HK-2 (cell line): ENCODE data around the gene RANBP1.
A peak's percentile ranks its signal among the peaks of the same experiment; 100 is the strongest.

Source experiments
- DNase-seq: peaks from one replicate; pipeline ENCODE4 v3.0.0-alpha.2; 2018; ENCODE audit not compliant: unreplicated experiment

The RANBP1 gene

GRCh38 chr22:20123366-20124082, 7.6 kb downstream of the RANBP1 start:
- no peak for DNase-seq

GRCh38 chr22:20124083-20124787, 8.3 kb downstream of the RANBP1 start:
- no peak for DNase-seq

DNA sequence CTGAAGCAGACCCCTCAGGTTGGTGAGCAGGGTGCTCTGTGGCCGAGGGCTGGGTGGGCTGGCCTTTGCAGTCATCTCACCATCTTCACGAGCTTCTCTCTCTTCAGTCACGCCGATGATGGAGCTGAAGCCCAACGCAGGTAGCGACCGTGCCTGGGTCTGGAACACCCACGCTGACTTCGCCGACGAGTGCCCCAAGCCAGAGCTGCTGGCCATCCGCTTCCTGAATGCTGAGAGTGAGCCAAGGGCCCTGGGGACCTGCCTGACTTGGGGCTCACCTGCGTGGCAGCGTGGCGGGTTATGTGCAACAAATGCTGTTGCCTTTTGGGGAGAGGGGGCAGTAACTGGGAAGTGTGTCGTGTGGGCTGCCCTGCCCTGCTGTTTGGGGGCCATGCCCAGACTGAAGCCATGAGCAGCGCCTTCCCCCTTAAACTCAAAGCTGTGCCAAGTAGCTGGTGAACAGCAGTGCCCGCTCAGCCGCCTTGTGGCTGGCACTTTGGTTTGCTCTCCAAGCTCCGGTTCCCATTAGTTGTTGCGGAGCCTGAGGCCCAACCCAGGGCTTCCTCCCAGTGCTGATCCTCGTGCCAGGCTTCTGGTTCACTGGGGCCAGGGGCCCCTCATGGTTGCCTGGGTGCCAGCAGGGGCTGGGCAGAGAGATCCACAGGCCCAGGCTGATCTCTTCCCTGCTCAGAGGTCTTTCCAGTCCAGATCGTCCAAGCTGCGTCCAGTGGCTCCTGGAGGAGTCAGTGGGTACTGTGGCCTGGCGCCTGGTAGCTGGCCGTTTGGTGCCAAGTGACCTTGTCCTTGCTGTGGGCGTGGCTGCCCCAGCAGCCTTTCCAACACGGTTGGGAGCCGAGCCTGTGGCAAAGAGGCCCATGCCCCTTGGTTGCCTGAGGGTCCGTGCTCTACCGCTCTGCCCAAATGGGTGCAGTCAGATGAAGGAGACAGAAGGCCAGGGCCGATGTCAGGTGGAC, 9.6 kb downstream of the RANBP1 start:
- no peak for DNase-seq

DNA sequence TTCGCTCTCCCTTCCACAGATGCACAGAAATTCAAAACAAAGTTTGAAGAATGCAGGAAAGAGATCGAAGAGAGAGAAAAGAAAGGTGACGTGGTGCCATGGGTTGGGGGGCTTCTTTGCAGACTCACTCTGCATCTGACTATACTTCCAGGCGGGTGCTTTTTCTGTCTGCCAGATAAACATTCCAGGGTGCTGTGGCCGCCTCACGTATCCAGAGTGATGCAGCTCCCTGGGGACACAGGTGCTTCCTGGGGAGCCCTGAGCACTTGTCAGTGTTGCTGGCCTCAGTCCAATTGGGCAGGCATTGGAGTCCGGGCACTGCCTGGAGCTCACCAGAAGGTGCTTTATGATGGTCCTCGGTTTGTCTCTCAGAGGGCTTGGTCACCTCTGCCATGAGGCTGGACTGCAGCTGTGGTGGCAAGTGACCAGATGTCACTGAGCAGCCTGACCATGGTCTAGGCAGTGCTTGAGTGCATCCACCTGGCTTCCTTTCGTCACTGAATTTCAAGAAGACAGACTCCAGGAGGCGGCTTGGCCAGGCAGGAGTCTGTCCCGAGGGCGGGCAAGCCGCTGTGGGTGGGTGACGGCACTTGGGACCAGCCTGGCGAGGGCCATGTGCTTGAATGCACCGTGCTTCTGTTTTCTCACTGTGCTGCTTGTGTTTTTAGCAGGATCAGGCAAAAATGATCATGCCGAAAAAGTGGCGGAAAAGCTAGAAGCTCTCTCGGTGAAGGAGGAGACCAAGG, 10.6 kb downstream of the RANBP1 start:
- no peak for DNase-seq

- DNase-seq = no peak
Measured at GRCh38 chr22:20127318-20127868, 11.5 kb downstream of the RANBP1 start.

GRCh38 chr22:20127869-20128618, 12.1 kb downstream of the RANBP1 start:
- no peak for DNase-seq

- DNase-seq = no peak
Measured at GRCh38 chr22:20128619-20128901, 12.7 kb downstream of the RANBP1 start.

- DNase-seq = no peak
Measured at GRCh38 chr22:20128902-20129746, 13.2 kb downstream of the RANBP1 start.

GRCh38 chr22:20129747-20130014, 13.8 kb downstream of the RANBP1 start:
- no peak for DNase-seq

DNA sequence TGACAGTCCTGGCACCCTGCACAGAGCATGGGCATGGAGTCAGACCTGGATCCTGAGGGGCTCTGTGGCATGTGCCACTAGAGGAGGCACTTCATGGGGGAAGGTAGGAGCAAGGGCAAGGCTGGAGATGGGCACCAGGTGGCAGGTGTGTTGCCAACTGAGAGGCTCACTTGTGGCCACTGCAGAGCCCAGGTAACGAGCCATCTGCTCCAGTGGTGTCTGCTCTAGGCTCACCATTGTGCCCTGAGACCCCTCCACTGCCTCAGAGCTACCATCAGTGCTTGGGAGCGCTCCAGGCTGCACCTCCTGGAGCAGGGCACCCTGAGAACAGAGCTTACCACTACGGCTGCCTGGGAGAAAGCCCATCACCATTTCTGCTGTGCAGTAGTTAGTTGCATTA, 14.4 kb downstream of the RANBP1 start:
- no peak for DNase-seq

DNA sequence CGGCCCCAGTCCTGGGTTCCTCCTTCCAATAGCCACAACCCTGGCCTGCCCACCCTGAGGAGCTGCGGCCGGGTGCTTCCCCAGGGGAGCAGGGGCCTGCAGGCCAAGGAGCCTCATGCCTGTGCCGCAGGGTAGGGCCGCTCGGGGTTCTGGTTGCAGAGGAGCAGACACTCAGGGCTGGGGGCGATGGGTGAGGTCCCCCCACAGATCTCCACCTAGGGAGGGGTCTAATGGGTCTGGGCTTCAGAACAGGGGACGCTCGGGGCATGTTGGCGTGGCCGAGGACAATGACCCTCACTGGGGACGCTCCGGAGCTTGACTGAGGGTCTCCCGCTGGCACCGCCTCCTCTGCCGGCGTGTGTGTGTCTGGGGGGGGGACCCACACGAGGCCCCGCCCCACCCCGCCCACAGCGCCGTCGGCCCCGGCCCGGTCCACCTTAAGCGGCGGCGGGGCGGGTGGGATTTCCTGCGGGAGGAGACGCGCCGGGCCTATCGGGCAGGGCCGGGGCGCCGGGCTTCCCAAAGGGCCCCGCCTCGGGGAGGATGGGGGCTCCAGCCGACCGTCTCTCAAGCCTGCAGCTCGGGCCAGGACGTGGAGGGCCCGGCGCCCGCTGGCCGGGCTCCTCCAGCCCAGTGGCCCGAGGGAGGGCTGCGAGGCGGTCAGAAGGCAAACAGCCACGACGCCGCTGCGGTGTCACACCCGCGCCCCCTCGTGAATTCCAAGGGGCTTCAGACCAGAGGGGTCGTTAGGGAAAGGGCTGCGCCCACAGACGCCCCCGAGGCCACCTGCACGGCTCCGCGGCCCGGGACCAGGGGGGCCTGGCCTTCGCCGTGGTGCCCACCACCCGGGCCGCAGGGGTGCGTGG, 15.1 kb downstream of the RANBP1 start:
- DNase-seq = peak; percentile 59

DNA sequence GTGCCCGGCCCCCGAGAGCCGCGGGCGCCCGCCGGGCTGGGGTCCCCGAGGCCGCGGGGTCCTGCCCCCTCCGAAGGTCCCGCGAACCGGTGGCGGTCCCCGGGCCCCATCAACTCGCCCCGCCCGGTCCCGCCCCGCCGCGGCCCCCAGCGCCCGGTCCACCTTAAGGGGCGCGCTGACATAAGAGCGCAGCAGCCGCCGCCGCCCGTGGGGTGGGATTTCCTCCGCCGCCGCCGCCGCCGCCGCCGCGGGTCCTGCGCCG, 15.6 kb downstream of the RANBP1 start, which contains the start of gene ZDHHC8:
ZDHHC8 (plus strand) TSS at position 208 of the 262 bp plus-strand sequence. CDS start 144 bp downstream, outside the sequence.
- DNase-seq = no peak

GRCh38 chr22:20131859-20132685, 16.2 kb downstream of the RANBP1 start:
- no peak for DNase-seq

- DNase-seq = no peak
Measured at GRCh38 chr22:20132686-20133246, 16.9 kb downstream of the RANBP1 start.

- no peak for DNase-seq
Measured at GRCh38 chr22:20133930-20134549, 18.1 kb downstream of the RANBP1 start.

GRCh38 chr22:20135265-20135664, 19.4 kb downstream of the RANBP1 start:
- DNase-seq = no peak

GRCh38 chr22:20135806-20136602, 20.1 kb downstream of the RANBP1 start:
- DNase-seq = no peak
